GM21723 (cell line): Measurements from ENCODE around the gene CLIC6.
"Not testable (repeated sequence)": the region's sequence is repeated elsewhere in the genome, so short reads cannot be mapped to it uniquely, and the experiment has no call there.

ENCODE experiments used
- ATAC-seq: cut with Tn5 transposase; IDR thresholded peaks from one replicate; pipeline ENCODE4 v1.9.1; 2021; ENCODE audit warnings: mild to moderate bottlenecking, moderate library complexity; ENCODE audit not compliant: unreplicated experiment

Gene CLIC6

DNA sequence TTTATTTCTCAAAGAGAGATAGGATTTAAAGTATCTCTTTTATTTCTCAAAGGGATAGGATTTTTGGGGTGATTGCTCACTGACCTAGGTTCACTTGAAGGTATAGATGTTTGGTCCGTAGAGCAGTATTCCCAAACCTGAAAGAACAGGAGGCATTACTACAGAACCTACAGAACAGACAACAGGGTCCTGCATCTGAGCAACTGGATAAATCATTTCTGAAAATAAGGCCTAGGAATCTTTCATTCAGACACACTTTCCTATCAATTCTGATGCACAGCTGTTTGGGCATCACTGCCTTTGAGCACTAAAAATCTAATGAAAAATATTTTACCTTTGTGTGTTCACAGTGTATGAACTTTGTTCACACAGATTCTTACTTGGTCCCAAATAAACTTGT, 17.2 kb upstream of the CLIC6 start:
- ATAC-seq: no peak

GRCh38 chr21:34653522-34653921, 15.3 kb upstream of the CLIC6 start:
- no peak for ATAC-seq

DNA sequence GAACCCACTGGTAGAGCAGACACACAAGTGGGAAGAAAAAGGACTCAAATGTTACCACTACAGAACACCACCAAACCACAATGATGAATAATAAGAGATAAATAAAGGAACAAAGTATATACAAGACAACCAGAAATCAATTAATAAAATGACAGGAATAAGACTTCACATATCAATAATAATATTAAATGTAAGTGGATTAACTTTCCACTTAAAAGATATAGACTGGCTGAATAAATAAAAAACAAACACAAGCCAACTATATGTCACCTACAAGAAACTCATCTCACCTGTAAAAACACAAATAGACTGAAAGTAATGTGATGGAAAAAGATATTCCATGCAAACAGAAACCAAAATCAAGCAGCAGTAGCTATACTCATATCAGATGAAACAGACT, 6.9 kb upstream of the CLIC6 start:
- ATAC-seq: no peak

DNA sequence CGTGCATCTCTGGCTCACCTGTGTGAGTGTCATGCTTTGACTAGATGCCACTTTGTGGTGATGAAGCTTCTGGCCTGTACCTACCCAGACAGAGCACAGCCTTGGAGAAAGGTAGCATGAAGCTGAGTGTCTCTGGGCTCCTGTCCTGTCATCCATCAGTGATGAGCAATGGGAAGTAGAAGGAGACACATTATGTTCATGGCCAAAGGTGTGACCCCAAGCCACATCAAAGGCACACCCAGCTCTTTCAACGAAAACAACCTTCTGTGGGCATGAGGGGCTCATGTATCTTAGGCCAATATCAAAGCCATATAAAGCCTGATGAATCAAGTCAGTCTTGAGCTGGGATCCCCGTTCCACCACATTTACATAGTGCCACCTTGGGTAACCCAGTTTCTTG, 1.0 kb upstream of the CLIC6 start:
- no peak for ATAC-seq

- peak; percentile 57 for ATAC-seq
These were observed 520 bp downstream of the CLIC6 start for GRCh38 chr21:34669149-34669879.

DNA sequence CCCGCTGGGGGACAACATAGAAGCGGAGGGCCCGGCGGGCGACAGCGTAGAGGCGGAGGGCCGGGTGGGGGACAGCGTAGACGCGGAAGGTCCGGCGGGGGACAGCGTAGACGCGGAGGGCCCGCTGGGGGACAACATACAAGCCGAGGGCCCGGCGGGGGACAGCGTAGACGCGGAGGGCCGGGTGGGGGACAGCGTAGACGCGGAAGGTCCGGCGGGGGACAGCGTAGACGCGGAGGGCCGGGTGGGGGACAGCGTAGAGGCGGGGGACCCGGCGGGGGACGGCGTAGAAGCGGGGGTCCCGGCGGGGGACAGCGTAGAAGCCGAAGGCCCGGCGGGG, 1.1 kb downstream of the CLIC6 start:
- not testable (repeated sequence) for ATAC-seq

DNA sequence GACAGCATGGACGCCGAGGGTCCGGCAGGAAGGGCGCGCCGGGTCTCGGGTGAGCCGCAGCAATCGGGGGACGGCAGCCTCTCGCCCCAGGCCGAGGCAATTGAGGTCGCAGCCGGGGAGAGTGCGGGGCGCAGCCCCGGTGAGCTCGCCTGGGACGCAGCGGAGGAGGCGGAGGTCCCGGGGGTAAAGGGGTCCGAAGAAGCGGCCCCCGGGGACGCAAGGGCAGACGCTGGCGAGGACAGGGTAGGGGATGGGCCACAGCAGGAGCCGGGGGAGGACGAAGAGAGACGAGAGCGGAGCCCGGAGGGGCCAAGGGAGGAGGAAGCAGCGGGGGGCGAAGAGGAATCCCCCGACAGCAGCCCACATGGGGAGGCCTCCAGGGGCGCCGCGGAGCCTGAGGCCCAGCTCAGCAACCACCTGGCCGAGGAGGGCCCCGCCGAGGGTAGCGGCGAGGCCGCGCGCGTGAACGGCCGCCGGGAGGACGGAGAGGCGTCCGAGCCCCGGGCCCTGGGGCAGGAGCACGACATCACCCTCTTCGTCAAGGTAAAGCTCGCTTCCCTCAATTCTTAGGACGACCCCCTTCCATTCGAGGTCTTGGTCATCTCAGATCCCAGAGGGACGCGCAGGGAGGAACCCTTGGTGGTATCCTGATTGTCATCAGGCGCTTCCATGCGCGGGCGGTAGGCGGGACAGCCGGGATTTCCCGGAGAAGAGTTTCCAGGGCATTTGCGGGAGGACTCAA, 1.6 kb downstream of the CLIC6 start:
- no peak for ATAC-seq

DNA sequence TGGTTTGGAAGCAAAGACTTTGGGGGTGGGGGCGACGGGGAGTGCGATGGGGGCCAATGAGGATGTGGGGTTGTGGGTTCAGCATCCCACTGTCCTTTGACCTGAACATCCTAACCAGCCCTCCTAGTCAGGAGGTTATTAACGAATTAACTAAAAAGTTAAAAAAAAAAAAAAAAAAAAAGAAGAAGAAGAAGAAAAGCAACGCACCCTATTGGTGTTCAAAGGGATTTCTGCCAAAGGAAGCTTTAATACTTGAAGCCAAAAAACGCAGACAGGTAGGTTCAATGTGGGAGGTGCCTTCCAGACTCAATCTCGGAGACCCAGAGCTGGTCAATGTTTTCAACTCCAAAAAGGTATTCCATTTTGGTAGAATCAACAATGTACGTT, 2.2 kb downstream of the CLIC6 start:
- no peak for ATAC-seq

DNA sequence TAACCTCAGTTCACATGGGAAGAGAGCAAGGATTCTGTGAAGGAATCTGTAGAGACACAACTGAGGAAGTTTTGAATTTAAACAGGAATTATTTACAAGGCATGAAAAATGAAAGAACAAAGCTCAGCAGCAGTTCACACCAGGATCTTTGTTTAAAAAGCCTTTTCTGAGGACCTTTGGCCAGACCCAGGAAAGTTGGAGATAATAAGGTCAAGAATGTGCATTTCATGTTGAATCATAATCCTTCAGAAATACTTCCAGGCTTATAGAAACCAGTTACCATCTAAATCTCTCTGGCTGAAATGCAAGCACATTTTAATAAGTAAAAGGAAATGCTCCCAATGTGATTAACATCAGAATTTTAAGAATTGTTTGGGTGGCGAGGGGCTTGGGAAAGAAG, 2.7 kb downstream of the CLIC6 start:
- no peak for ATAC-seq

- no peak for ATAC-seq
These were observed 3.1 kb downstream of the CLIC6 start for GRCh38 chr21:34671891-34672290.

DNA sequence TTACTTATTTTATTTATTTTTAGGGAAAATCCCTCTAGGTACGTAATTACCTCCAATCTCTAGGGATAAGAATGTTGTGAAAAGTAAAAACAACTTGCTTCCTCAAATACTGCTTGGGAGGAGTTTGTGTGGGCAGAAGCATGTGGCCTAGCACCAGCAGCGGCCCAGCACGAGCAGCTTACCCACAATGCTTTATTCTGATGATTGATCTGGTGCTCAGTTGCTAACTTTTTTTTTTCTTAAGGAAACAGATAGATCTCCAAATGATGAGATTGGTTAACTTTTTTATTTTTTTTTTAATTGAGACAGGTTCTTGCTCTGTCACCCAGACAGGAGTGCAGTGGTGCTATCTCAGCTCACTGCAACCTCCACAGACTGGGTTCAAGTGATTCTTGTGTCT, 4.2 kb downstream of the CLIC6 start:
- no peak for ATAC-seq

GRCh38 chr21:34674468-34674867, 5.7 kb downstream of the CLIC6 start:
- no peak for ATAC-seq

GRCh38 chr21:34675871-34676270, 7.1 kb downstream of the CLIC6 start:
- no peak for ATAC-seq

GRCh38 chr21:34679051-34679450, 10.3 kb downstream of the CLIC6 start:
- no peak for ATAC-seq

GRCh38 chr21:34684174-34684876, 15.5 kb downstream of the CLIC6 start:
- no peak for ATAC-seq

DNA sequence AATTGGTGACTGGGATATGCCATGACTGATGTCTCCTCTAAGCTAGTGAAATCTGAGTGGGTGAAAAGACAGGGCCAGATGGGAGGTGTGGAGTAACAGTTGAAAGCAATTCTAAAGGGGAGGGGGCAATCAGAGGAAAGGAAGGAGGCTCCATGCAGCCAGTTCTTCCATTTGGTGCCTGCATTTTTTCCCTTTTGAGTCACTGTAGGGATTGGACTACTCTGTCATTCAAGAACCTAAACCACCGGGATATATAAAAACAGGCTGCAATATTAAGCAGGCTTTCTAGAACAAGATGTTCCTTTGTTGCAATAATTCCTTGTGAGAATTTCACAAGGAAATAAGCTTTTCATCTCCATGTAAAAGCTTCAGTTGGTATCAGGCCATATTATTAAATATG, 18.3 kb downstream of the CLIC6 start:
- no peak for ATAC-seq

GRCh38 chr21:34687745-34688144, 19.0 kb downstream of the CLIC6 start:
- ATAC-seq: no peak

DNA sequence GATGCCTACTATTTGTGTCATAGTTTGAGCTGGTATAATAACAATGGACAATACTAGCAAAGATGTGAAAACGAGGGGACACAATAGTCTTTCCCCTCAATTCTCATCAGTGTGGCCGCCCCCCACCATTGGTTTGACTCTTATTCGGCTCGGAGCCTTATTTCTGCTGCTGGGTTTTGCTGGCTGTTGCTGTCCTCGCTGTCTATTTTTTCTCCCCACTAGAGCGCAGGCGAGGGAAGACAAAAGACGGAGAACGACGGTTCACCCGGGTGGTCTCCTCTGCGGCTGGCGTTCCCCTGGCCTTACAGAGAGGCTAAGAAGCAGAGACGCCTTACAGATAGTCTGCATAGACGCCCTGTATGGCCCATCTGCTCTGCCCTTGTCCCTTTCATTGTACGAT, 19.4 kb downstream of the CLIC6 start:
- no peak for ATAC-seq

DNA sequence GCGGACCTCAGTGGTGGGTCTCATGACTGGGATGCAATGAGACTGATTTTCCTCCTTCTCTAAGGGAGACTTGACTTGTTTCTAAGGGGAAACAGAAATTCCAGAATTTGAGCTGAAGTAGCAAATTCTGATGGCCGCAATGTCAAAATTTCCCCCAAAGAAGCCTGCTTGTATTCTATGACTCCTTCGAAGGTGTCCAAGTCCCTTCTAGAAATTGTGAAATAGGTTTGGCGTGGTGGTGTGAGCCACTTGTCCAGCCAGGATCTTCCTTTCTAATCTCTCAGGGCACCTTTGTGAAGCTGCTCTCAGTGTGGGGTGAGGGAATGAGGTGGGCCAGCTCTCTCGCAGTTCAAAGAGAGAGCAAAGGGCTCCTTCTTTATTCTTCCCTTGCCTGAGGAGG, 19.9 kb downstream of the CLIC6 start:
- ATAC-seq: no peak

- ATAC-seq: no peak
These were observed 21.4 kb downstream of the CLIC6 start for GRCh38 chr21:34690041-34690792.

DNA sequence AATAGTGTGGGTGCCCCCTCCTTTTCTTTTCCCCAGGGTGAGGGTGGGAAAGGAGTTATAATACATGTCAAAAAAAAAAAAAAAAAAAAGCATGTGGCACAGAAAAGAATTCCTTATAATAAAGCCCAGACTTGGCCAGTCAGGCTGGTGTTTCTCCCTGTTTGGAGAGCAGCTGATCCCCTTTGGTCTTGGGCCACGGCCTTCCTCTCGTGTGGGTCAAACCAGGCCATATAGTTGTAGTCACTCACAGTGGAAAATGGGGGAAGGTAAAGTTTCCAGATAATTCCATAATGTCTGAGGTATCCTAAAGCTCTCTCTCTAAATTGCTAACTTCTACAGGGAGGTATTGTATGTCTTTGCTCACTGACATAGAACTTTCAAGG, 22.0 kb downstream of the CLIC6 start:
- no peak for ATAC-seq
